K562 treated with DMSO at 1 percent for 24 hours (cell line): ENCODE data around the gene MYL6B. TPM values are rescaled to one million over a fixed set of nuclear protein-coding genes. Genes with fewer than 3 reads are reported as not detected.

Experiments used
- total RNA-seq: library from RNA; unstranded; fragments of 300-600 nt; gene quantifications from 2 replicates; pipeline ENCODE4 v1.2.3, GENCODE V29; 2022; ENCODE audit warnings: low read depth; ENCODE audit not compliant: insufficient read depth

MYL6B gene
- total RNA-seq, result 42.6 and 50.4 TPM in 2 replicates

DNA sequence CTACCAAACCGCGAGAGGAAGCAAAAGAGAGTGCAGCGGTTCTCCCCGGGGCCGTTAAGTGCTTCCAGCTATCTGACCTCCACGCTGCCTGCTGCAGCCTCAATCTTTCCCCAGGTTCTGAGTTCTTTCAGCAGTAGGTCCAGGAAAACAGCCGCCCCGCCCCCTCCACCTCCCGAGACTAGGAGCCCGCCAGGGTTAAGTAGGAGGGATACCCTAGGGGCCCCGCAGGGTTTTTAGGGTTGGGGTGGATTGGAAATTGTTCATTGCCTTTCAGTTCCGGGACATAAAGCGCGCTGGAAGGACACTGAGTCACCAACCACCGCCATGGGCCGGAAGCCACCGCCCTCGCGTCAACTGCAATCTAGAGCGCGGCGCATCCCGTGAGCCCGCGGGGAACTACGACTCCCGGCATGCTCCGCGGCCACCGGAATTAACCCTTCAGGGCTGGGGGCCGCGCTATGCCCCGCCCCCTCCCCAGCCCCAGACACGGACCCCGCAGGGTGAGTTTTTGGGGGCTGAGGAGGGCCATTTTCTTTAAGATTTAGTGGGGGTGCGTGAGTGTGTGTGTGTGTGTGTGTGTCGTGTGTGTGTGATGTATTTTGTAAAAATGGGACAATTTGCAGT lies at the start of gene MYL6B:
Gene MYL6B, plus strand, starts transcription at position 456 of the 624 bp plus-strand sequence. CDS start 1,332 bp downstream, outside the sequence.

DNA sequence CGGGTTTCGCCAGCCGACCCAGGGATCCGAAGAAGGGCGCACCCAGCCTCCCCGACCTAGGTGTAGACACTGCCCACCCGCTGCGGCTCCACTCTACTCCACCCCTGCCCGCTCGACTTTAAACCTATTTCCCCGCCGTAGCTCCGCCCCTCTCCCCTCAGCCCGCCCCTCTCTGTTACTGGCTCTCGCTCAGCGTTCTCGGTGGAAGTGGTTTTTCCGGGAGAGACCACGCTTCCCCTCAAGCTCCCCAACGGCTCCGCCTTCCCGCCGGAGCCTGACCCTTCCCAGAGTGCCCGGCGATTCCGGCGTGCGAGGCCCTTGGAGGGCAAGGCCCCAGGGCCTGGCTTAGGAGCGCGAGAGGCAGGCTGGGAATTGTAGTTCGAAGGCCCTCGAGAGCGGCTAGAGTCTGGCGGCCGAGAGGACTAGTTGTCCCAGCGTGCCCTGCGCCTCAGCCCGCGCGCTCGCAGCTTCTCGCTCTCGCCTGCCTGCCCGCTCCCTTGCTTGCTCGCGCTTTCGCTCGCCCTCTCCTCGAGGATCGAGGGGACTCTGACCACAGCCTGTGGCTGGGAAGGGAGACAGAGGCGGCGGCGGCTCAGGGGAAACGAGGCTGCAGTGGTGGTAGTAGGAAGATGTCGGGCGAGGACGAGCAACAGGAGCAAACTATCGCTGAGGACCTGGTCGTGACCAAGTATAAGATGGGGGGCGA lies 48.1 kb upstream of the MYL6B start, which contains the start of gene PA2G4:
Gene PA2G4, plus strand, starts transcription at position 451 of the 706 bp plus-strand sequence. Its CDS starts 179 bp downstream, at position 630.

DNA sequence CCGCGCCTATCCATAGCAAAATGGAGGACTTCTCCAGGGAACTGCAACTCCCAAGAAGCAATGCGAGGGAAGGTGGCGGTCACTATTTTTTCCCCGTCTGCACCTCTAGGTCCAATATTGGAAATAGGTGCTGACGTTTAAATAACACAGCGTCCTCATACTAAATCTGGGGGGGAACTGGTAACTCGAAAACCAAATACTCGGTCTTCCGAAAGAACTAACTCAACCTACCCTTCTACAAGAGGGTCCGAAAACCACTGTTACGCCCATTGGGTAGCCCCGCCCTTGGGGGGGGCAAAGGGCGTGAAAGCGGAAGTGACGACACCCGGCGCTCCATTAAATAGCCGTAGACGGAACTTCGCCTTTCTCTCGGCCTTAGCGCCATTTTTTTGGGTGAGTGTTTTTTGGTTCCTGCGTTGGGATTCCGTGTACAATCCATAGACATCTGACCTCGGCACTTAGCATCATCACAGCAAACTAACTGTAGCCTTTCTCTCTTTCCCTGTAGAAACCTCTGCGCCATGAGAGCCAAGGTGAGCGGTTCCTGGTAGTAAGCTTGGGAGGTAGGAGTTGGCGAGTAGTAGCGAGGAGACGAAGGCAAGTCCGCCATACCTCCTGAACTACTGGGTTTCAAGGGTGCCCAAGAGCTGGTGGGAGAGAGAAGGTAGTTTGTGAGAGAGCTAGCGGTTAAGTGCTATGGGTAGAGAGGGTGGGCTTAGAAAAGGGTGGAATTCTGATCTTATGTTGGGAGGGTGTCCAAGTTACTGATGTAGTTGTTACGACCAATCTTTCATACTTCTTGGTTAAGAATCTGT lies 35.9 kb upstream of the MYL6B start, which contains the start of gene RPL41:
Gene RPL41, plus strand, starts transcription at position 367 of the 815 bp plus-strand sequence.

DNA sequence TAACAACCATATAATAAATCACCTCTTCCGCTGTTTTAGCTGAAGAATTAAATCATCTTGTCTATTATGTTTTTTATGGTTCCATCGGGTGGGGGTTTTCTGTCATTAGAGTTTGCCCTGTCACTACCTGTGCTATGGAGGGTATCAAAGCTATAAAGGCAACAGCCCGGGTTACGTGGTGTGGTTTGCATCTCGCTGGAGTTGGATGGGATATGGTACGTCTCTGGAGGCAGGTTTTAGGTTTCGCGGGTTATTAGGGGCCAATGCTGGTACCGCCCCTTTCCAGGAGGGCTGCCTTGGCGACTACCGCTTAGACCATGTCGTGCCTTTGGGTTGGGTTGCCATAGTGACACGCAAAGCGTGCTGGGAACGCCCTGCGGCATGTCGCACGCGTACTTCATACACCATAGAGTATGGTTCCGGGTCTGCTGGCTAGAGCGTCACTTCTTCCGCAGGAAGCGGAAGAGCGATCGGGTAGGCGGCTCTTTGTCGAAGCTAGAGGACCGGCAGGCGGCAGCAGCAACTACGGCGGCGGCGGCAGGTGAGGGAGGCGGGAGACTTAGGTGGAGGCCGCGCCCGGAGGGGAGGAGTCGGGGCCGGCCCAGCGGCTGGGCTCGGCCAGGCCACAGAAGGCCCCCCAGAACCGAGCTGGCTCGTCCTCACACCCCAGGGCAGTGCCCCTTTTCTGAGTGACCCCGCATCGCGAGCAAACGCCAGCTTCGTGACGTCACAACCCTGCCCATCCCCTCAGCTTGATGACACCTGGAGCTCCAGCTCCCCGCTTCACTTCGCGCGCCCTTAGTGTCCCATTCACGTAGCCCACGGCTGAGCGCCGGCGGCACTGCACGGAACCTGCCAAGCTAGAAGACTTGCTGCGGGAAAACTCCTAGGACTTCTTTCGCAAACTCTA lies 34.4 kb upstream of the MYL6B start, which contains the start of gene ZC3H10:
Gene ZC3H10, plus strand, starts transcription at position 489 of the 910 bp plus-strand sequence. CDS start 2,297 bp downstream, outside the sequence.

DNA sequence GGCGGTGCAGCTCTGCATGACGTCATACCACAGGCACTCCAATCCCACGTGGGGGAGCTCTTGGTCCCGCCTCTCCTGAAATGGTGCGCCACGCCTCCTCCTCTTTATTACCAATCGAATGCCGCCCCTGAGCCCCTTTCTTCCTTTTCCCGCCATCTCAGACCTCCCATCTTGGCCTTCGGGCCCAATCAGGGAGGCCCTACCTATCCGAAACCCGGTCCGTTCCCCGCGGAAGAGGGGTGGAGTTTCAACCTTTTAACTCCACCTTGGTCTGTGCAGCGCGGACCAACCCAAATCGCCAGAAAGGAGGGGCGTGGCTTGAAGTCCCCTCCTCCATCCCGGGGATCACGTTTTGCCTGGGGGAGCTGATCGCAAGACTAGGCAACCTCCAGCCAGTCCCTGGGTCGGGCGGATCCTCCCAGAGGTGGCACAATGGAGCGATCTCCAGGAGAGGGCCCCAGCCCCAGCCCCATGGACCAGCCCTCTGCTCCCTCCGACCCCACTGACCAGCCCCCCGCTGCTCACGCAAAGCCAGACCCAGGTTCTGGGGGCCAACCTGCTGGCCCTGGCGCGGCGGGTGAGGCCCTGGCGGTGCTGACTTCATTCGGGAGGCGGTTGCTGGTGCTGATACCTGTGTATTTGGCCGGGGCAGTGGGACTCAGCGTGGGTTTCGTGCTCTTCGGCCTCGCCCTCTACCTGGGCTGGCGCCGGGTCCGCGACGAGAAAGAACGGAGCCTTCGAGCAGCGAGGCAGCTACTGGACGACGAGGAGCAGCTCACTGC lies 24.3 kb upstream of the MYL6B start, which contains the start of gene ESYT1:
Gene ESYT1, plus strand, starts transcription at position 380 of the 782 bp plus-strand sequence. Its CDS starts 53 bp downstream, at position 433.

DNA sequence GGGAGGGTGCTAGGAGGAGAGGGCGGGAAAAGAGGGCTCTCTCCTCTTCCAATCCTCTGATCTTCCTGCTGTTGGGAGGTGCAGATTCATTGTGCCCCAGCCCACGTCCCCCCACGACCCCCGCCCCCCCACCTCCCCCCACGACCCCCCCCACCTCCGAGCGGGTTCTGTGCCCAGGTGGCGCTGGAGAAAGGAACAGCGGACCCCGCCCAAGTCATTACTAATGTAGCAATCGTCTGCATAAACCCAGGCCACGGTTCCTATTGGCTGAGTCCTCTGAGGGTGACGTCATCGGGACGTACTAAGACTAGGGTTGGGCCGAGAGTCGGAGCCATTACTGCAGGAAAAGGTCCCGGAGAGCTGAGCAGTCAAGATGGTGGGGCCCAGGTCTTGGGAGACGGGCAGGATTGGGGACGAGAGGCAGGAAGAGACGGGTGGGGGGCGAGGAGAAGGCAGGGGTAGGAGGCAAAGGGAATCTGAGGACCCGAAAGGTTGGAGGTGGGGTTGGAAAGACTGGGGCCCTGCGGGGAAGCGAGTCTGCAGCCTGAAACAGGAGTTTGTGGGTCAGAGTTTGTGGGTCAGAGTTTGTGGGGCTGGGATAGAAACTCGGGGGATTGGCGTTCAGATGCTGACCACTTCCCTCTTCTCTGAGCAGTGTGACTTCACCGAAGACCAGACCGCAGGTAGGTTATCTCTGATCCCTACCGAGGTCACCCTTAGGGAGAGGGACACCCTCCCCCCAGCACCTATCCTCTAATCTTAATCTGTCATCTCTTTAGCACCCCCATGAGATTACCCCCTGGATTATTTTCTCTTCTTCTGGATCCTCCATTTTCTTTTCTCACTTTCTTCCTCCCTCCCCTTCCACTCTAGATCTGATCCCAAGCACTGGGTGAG lies 5.9 kb downstream of the MYL6B start, which contains the start of gene MYL6:
Gene MYL6, plus strand, starts transcription at position 331 of the 897 bp plus-strand sequence. Its CDS starts 43 bp downstream, at position 374.

DNA sequence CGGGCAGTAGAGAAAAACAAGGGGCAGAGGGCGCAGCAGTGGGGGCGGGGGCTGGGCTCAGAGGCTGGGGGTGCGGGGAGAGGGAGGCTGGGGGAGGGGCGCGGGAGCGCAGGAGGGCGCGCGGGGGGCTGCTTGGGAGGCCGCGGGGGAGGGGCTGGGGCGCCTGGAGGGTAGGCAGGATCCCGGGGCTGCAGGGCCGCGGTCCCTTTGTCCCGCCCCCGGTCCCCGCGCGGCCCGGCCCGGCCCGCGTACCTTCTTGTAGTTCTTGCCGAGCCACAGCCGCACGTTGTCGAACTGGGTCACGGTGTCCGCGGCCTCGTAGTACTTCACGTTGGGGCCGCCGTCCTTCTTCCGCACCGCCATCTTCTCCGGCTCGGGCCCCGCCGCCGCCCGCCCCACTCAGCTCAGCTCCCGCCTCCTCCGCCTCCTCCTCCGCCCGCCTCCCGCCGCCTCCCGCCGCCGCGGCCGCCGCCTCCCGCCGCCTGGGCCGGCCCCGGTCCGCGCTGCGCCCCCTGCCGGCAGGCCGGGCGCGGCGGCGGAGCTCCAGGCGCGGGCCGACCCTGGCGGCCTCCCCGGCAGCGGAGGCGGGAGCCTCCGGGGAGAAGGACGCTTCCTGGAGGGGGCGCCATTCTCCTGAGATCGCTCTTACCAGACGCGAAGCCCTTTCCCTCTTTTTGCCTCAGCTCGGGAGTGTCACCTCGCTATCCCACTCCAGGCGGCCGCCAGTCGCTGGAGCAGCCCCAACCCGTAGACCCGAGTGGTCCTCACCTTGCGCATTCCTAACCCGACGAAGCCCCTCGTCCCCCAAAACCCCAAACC lies 36.9 kb downstream of the MYL6B start, which contains the start of gene SMARCC2:
Gene SMARCC2, minus strand, starts transcription at position 385 of the 819 bp plus-strand sequence. Its CDS starts 22 bp downstream, at position 363.

Other genes with a start within 250 kb of the MYL6B start
- 37.1 and 38.3 TPM in 2 replicates for gene PYM1, start 224.7 kb upstream of the MYL6B start, total RNA-seq
- gene DGKA, start 221.4 kb upstream of the MYL6B start, total RNA-seq, result 12.2 and 12.7 TPM in 2 replicates
- gene PMEL, start 186.5 kb upstream of the MYL6B start, total RNA-seq, result 1.4 and 2.7 TPM in 2 replicates
- gene CDK2, start 185.8 kb upstream of the MYL6B start, total RNA-seq, result 90.4 and 99.9 TPM in 2 replicates
- 33.4 and 45.9 TPM in 2 replicates for gene RAB5B, start 178.5 kb upstream of the MYL6B start, total RNA-seq
- gene SUOX, start 155.3 kb upstream of the MYL6B start, total RNA-seq, result 41.6 and 44.3 TPM in 2 replicates
- 26.2 and 31.1 TPM in 2 replicates for gene IKZF4, start 131.5 kb upstream of the MYL6B start, total RNA-seq
- gene RPS26, start 110.7 kb upstream of the MYL6B start, total RNA-seq, result 352 and 367 TPM in 2 replicates
- gene ERBB3, start 72.4 kb upstream of the MYL6B start, total RNA-seq, result 6.3 TPM in 2 replicates
- 161 and 163 TPM in 2 replicates for gene PA2G4, start 48.0 kb upstream of the MYL6B start, total RNA-seq
- gene RPL41, start 36.0 kb upstream of the MYL6B start, total RNA-seq, result 3,973 and 4,172 TPM in 2 replicates
- 3.5 and 4.6 TPM in 2 replicates for gene ZC3H10, start 34.3 kb upstream of the MYL6B start, total RNA-seq
- 146 and 181 TPM in 2 replicates for gene ESYT1, start 24.3 kb upstream of the MYL6B start, total RNA-seq
- 963 and 965 TPM in 2 replicates for gene MYL6, start 5.8 kb downstream of the MYL6B start, total RNA-seq
- gene SMARCC2, start 36.9 kb downstream of the MYL6B start, total RNA-seq, result 75.9 and 76.4 TPM in 2 replicates
- 50.0 and 51.1 TPM in 2 replicates for gene RNF41, start 69.3 kb downstream of the MYL6B start, total RNA-seq
- gene NABP2, start 71.8 kb downstream of the MYL6B start, total RNA-seq, result 47.7 and 52.8 TPM in 2 replicates
- not detected in 2 replicates for gene SLC39A5, start 77.5 kb downstream of the MYL6B start, total RNA-seq
- 28.5 and 29.8 TPM in 2 replicates for gene ANKRD52, start 105.8 kb downstream of the MYL6B start, total RNA-seq
- gene COQ10A, start 114.4 kb downstream of the MYL6B start, total RNA-seq, result 46.4 and 47.3 TPM in 2 replicates
- gene CS, start 147.7 kb downstream of the MYL6B start, total RNA-seq, result 151 and 158 TPM in 2 replicates
- 88.9 and 95.2 TPM in 2 replicates for gene CNPY2, start 163.4 kb downstream of the MYL6B start, total RNA-seq
- gene PAN2, start 181.4 kb downstream of the MYL6B start, total RNA-seq, result 29.3 and 34.1 TPM in 2 replicates
- gene IL23A, start 186.3 kb downstream of the MYL6B start, total RNA-seq, result 15.3 and 19.8 TPM in 2 replicates
- 52.4 and 61.2 TPM in 2 replicates for gene STAT2, start 207.5 kb downstream of the MYL6B start, total RNA-seq
- not detected in 2 replicates for gene APOF, start 210.3 kb downstream of the MYL6B start, total RNA-seq